Raji (cell line): ENCODE data around the gene BRAF.

Source experiments
- POLR2A ChIP-seq: IDR thresholded peaks from 2 replicates; pipeline ENCODE4 v1.6.1; 2011; ENCODE audit warnings: low read depth, low read length, control low read depth; ENCODE audit not compliant: insufficient read depth

Gene BRAF

DNA sequence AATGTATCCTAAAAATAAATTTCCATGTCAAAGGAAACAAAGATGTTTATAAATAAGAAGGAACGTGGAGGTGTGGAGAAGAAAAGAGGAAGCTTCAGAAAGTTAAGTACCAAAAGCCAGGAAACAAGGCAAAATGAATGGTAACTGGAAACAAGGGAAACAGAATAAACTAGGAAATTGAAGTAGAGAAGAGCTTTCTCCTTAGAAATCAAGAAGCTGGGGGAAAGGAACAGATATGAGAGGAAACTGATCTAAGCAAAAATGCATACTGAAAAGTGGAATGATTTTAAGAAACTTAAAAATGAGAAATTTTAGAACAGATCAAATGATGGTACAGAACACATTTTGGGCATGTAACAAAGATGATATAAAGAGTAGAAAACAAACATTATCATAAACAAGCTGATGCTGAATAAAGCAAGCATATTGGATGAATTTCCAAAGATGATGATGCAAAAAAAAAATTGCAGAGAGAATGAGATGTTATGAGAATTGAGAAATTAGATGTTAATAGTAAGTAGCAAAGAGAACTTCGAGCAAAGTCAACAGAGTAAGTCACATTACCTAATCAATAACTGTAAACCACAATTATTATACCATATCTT is 1.9 kb downstream of the BRAF start:
- TF ChIP-seq POLR2A, result no peak

DNA sequence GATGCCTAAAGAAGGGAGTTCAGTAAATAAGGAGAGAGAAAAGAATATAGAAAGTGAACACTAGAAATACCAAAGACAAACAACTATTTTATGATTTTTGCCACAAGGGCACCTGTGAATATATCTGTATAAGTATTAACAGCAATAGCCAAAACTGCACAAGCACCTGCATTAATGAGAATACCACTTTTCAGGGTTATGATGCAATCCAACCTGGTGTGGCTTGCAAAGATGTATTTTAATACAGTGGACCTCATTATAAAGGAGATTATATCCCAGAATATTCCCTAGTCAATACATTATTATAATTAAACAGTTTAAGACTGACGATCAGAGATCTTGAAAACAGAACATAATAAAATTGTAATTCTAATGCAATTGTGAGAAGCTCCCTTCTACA is 4.0 kb downstream of the BRAF start:
- no peak for TF ChIP-seq POLR2A

DNA sequence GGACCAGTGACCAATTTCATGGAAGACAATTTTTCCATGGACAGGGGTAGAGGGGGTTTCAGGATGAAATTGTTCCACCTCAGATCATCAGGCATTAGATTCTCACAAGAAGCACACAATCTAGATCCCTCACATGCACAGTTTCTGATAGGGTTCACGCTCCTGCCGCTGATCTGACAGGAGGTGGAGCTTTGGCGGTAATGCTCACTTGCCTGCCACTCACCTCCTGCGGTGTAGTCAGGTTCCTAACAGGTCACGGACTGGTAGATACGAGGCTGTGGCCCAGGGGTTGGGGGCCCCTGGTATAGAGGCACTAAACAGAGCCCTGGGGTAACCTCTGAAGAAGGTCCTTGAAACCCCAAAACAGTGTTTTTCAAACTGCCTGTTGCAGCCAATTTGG is 6.5 kb downstream of the BRAF start:
- TF ChIP-seq POLR2A, result no peak

DNA sequence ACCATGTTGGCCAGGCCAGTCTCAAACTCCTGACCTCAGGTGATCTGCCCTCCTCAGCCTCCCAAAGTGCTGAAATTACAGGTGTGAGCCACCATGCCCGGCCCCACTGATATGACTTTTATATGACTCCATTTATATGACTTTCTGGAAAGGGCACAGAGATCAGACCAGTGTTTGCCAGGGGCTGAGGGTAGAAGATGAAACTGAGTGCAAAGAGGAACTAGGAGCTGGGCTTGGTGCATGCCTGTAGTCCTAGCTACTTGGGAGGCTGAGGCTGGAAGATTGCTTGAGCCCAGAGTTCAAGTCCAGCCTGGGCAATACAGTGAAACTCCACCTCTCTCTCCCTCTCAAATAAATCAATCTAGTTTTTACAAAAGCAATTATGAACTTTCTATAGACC is 7.5 kb downstream of the BRAF start:
- TF ChIP-seq POLR2A, result no peak

DNA sequence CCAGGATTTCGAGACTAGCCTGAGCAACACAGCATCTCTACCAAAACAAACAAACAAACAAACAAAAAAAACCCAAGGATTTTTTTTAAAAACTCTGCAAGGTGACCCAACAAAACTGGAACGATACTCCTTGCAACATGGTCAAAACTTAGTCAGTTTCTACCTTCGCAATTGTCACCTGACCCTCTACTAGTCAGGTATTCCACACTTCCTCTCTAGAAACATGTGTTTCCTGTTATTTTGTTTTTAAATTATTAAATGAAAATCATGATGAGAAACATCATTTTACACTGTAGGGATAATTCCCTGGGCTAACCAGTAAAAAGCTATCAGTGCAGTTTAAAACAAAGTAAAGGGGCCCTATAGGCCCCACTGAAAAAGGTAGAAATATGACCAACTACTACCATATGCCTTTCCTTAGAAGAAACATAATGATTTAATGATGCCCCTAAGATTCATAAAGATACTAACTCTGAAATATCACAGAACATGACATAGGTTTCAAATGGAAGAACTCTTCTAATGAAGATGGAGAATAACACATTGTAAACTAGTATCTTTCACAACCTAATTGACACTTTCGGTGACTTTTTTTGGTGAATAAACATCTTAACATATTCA is 8.7 kb downstream of the BRAF start:
- TF ChIP-seq POLR2A, result no peak

DNA sequence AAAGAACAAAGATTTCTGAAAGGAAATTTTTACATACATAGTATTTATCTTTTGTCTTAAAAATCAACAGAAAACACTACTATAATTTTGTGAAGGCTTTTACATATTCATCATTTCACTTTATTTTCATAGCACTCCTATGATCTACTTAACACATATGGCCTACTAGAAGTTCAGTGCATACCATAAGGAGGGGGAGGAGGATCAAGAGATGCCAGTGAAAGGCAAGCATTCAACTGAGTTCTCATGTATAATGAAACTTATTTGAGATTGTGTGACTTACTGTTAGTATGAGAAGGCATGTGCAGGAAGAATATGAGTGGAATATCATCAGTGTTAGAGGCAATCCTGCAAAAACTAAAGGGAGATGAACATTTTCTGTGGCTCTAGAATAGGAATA is 10.6 kb downstream of the BRAF start:
- TF ChIP-seq POLR2A, result no peak

DNA sequence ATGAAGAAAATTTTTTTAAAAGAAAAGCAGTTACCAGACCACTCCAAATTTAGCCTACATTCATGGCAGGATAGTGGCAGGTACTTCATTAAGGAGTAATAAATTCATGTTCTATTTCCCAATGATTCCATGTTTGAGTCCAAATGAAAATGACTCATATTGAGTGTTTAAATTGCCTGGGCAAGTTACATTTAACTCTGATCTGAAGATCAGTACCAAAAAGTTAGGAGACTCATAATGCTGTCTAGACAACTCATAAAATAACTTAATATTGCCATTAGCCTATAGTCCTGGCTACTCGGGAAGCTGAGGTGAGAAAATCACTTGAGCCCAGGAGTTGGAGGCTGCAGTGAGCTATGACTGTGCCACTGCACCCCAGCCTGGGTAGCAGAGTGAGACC is 13.0 kb downstream of the BRAF start:
- TF ChIP-seq POLR2A, result no peak

DNA sequence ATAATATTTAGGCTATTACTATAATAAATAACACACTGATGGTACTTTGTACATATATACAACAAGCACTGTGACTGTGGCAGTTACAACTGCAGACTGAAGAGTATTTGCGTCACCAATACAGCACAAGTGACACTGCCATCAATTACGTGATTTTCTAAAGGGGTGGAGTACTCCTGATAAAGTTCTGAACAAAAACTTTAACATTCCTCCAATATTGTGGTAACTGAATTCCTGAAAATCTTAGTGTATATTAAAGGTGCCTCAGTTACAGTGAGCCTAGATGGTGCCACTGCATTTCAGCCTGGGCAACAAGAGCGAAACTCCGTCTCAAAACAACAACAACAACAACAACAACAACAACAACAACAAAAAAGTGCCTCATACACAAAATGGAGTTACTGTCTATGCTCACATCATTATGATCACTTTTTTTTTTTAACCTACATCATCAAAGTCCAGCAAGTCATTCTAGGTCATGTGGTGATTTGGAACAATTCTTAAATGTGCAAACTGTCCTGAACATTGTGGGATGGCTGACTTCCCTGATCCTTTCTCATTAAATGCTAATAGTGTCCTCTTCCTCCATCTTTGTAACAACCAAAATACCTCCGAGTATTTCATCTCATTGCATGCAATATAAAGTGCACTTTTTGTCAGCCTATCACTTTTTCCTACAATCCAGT is 15.1 kb downstream of the BRAF start:
- no peak for TF ChIP-seq POLR2A

DNA sequence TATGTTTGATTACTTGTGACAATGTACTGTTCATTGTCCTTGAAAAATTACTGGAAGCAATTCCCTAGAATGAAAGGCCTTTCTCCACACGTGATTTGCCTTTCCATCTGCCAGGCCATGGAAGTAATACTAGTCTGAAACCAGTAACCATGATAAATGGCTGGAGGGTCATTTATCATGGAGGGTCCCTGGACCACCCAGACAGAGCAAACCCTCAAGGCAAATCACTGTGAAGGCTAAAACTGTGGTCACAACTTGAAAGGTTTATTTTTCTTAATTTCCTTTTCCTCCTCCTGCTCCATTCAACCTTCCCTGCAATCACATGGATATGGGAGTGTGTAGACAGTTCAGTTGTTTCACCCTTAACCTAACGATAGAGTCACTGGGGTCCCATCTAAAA is 16.4 kb downstream of the BRAF start:
- no peak for TF ChIP-seq POLR2A

DNA sequence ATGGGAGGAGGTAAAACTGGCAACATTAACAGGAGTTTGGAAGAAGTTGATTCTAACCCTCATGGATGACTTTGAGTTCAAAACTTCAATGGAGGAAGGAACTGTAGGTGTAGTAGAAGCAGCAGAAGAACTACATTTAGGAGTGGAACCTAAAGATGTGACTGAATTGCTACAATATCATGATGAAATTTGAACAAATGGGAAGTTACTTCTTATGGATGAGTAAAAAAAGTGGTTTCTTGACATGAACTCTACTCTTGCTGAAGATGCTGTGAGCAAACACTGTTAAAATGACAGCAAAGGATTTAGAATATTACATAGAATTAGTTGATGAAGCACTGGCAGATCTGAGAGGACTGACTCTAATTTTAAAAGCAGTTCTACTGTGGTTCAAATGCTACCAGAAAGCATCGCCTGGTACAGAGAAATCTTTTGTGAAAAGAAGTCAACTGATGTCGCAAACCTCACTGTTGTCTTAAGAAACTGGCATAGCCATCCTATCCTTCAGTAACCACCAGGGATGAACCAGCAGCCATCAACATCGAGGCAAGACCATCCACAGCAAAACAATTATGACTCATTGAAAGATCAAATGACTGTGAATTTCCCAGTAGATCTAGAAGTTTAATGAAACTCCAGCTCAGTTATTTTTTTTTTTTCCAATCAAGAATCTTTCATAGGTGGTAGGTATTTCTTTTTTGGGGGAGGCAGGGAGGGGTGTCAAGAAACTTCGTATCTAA is 20.8 kb downstream of the BRAF start:
- TF ChIP-seq POLR2A, result no peak

DNA sequence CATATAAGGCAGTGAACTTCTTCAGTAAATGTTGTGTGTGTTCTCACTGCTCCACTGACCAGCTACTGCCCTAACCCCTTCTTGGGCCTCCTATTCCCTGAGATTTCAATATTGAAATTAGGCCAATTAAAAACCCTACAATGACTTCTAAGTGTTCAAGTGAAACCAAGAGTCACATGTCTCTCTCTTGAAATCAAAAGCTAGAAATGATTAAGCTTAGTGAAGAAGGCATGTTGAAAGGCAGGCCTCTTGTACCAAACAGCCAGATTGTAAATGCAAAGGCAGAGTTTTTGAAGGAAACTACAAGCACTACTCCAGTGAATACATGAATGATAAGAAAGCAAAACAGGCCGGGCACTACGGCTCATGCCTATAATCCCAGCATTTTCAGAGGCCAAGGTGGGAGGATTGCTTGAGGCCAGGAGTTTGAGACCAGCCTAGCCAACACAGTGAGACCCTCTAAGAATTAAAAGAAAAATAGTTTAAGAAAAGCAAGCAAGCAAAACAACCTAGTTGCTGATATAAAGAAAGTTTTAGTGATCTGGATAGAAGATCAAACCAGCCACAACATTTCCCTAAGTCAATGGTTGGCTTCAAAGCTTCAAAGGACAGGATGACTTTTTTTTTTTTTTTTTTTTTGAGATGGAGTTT is 22.3 kb downstream of the BRAF start:
- TF ChIP-seq POLR2A, result no peak

DNA sequence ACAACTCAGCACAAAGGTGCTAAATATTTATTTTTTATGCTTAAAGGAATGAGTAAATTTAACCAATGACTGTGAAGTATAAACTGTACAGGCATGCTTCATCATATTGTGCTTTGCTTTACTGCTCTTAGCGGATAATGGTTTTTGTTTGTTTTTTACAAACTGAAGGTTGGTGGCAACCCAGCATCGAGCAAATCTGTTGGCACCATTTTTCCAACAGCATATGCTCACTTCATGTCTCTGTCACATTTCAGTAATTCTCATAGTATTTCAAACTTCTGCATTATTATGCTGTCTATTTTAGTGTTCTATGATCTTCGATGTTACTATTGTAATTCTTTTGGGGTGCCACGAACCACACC is 22.8 kb downstream of the BRAF start:
- no peak for TF ChIP-seq POLR2A

DNA sequence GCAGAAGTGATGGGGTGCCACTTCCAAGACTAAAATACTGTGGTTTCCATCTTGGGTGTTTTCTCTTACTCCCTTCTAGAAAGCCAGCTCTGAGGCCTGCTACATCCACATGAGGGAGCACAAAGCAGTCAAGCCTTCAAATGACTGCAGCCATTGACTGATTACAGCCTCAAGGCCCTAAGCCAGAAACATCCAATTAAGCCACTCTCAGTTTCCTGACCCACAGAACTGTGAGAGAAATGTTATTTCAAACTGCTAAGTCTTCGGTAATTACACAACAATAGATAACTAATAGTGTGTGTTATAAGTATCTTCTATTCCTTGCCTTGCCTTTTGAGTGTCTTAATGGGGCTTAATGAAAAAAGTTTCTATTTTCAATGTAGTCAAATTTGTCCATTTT is 24.8 kb downstream of the BRAF start:
- no peak for TF ChIP-seq POLR2A

DNA sequence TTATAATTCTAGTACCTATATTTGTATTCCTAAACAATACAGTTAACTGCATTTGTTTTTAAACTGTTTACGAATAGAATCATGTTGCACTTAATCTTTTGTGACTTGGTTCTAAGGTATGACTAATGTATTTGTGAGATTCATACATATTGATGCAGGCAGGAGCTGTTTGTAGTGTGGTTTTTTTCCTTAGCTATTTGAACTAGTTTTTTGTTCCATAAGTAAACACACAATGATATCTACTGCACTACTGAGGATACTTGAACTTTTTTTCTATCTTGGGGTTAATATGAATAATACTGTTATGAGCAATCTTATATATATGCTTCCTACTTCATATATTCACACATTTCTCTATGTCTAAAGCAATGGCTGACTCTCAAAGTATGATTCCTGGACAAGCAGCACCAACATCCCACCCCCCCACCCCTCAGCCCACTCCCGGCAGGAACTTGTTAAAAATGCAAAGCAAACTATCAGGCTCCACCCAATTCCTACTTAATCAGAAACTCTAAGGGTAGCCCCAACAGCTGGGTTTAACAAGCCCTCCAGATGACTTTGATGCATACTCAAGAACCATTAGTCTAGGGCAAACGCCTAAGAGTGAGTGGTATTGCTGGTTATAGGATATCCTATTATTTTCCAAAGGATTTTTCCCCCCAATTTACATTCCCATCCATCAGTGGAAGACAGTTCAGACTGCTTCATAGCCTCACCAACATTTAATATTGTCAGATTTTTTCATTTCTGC is 25.8 kb downstream of the BRAF start:
- no peak for TF ChIP-seq POLR2A

DNA sequence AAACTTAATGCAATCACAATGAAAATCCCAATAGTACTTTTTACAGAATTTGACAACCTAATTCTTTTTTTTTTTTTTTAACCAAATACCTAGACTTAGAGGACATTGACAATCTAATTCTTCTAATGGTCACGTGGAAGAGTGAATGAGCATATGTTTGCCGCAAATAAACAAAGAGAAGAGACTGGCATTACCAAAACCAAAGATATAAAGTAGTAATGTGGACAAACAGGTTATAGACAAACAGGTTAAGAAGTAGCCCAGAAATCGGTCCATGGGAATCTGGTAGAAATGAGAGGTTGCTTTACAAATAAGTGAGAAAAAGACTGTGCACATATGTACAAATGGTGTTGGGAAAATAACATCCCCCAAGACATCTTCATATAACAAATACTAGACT is 27.7 kb downstream of the BRAF start:
- TF ChIP-seq POLR2A, result no peak
